BE2C (cell line): ENCODE measurements around the gene TRHDE.

Source experiments
- DNase-seq: peaks from one replicate; pipeline ENCODE4 v3.0.0-alpha.2; 2020
- H3K27me3 ChIP-seq: fragments of 250-450 bp; sonication (Bioruptor Pico); 2 replicates; pipeline ENCODE4 v1.5.1; 2020; ENCODE audit warnings: mild to moderate bottlenecking
- H3K36me3 ChIP-seq: fragments of 250-450 bp; sonication (Bioruptor Pico); 2 replicates; pipeline ENCODE4 v1.5.1; 2020; ENCODE audit warnings: mild to moderate bottlenecking
- H3K4me1 ChIP-seq: fragments of 250-450 bp; sonication (Bioruptor Pico); 2 replicates; pipeline ENCODE4 v1.5.1; 2020
- H3K4me3 ChIP-seq: 2 replicates; pipeline ENCODE4 v1.5.1; 2011; ENCODE audit warnings: low read depth, low read length
- H3K9me3 ChIP-seq: fragments of 250-450 bp; sonication (Bioruptor Pico); 2 replicates; pipeline ENCODE4 v1.5.1; 2020
- TF ChIP-seq, protein P1 (sequence below): IDR thresholded peaks from 2 replicates; pipeline ENCODE4 v1.5.1; 2012; ENCODE audit warnings: mild to moderate bottlenecking, low read depth, low read length

Gene TRHDE

GRCh38 chr12:72286526-72286925 is 14.4 kb downstream of the TRHDE start:
- Histone ChIP-seq H3K4me1 (no peaks in the 10 kb centered on the region), H3K4me3 (no peak overlapping the region), H3K36me3 (no peaks in the 10 kb centered on the region), H3K27me3 (no peaks in the 10 kb centered on the region; the same call in none of the 2 replicates), H3K9me3 (no peaks in the 10 kb centered on the region)
- DNase-seq: no peak
- TF ChIP-seq, protein P1, sequence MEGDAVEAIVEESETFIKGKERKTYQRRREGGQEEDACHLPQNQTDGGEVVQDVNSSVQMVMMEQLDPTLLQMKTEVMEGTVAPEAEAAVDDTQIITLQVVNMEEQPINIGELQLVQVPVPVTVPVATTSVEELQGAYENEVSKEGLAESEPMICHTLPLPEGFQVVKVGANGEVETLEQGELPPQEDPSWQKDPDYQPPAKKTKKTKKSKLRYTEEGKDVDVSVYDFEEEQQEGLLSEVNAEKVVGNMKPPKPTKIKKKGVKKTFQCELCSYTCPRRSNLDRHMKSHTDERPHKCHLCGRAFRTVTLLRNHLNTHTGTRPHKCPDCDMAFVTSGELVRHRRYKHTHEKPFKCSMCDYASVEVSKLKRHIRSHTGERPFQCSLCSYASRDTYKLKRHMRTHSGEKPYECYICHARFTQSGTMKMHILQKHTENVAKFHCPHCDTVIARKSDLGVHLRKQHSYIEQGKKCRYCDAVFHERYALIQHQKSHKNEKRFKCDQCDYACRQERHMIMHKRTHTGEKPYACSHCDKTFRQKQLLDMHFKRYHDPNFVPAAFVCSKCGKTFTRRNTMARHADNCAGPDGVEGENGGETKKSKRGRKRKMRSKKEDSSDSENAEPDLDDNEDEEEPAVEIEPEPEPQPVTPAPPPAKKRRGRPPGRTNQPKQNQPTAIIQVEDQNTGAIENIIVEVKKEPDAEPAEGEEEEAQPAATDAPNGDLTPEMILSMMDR: no peak

DNA sequence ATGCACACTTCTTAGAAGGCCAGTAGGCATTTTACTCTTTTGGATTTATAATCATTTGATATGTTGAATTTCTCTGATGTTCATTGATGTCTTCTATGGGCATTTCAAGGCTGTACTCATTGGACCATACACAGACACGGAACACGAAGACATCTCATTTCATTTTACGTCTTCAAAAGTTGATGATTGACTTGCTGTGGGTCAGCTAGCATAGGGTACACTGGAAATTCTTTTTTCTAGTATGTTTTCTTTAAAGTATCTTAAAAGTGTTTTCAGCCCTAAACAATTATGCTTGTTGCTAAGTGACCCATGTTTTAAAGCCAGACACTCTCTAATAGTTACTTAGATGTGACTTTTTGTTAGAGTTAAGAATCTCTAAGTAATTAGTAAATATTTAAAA is 16.3 kb downstream of the TRHDE start:
- Histone ChIP-seq H3K27me3 (no peaks in the 10 kb centered on the region; the same call in 1 of the 2 replicates), H3K4me3 (no peak overlapping the region), H3K9me3 (no peaks in the 10 kb centered on the region), H3K36me3 (no peaks in the 10 kb centered on the region), H3K4me1 (no peaks in the 10 kb centered on the region)
- DNase-seq: no peak
- TF ChIP-seq, protein P1: no peak

DNA sequence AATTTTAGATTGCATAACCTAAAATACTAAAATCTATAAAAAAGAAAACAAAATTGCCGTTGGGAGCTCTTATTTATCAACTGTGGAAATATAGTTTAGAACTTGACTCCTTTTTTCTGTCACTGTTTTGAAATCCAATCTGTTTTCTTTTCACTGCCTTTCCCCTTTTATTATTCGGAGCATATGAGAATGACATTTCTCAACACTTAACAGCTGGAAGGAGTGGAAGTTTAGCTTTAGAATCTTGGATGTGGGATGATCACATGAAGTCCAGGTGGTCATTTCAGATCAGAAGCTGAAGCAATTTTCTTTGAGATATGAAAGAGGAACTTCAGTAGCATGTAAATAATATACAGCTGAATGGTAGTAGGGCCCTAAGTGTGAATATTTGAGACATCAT is 16.7 kb downstream of the TRHDE start:
- Histone ChIP-seq H3K4me1 (no peaks in the 10 kb centered on the region), H3K36me3 (no peaks in the 10 kb centered on the region), H3K4me3 (no peak overlapping the region), H3K27me3 (no peaks in the 10 kb centered on the region; the same call in 1 of the 2 replicates), H3K9me3 (no peaks in the 10 kb centered on the region)
- TF ChIP-seq, protein P1: no peak
- no peak for DNase-seq

DNA sequence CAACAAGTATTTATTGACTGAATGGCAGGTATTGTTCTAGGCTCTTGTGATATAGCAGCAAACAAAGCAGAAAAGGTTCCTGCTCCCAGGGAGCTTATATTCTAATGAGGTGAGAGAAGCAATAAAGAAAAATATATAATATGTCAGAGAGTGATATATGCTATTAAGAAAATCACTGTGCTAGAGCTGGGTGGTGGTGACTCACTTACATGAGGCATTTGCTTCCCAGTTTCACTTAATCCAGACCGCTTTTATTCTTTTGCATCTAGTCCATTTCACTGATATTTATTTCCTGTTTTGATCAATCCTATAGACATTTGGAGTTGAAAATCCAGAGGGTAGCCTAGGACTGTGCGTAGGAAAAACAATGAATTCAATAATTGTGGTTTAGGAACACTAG is 17.5 kb downstream of the TRHDE start:
- Histone ChIP-seq H3K27me3 (no peaks in the 10 kb centered on the region; the same call in 1 of the 2 replicates), H3K4me3 (no peak overlapping the region)

GRCh38 chr12:72291175-72291574 is 19.0 kb downstream of the TRHDE start:
- no peaks in the 10 kb centered on the region for H3K27me3 ChIP-seq
- DNase-seq: no peak
- no peaks in the 10 kb centered on the region for H3K36me3 ChIP-seq
- TF ChIP-seq, protein P1: no peak
- H3K9me3 ChIP-seq: no peaks in the 10 kb centered on the region
- H3K4me3 ChIP-seq: no peak overlapping the region
- H3K4me1 ChIP-seq: no peaks in the 10 kb centered on the region

More for the DNA sequence above, 17.5 kb downstream of the TRHDE start:
- Histone ChIP-seq H3K36me3 (no peaks in the 10 kb centered on the region), H3K4me1 (no peaks in the 10 kb centered on the region), H3K9me3 (no peaks in the 10 kb centered on the region)
- TF ChIP-seq, protein P1: no peak
- no peak for DNase-seq

GRCh38 chr12:72293701-72294100 is 21.5 kb downstream of the TRHDE start:
- no peaks in the 10 kb centered on the region for H3K27me3 ChIP-seq
- TF ChIP-seq, protein P1: no peak
- no peak overlapping the region for H3K4me3 ChIP-seq
- no peaks in the 10 kb centered on the region for H3K9me3 ChIP-seq
- no peaks in the 10 kb centered on the region for H3K4me1 ChIP-seq
- no peak for DNase-seq
- no peaks in the 10 kb centered on the region for H3K36me3 ChIP-seq
